ENCODE results near the gene NFYC.

DNA sequence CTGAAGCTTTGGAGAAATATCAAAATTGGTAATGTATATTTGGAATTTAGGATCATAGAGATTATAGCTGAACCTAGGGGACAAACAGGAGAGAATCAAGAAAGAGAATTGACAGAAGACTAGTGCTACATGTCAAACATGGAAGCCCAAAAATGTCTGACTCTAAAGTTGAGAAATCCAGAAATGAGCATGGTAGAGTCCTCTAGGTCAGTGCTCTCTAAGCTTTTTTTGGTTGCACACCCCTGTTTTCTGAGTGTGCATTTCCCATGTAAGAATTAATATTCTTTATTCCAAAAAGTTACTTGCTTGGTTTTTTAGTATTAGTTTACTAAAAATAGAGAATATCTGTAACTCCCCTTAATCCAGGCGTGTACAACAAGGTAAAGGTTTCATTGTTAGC lies 25.6 kb downstream of the NFYC start:
- TF ChIP-seq, protein P1, sequence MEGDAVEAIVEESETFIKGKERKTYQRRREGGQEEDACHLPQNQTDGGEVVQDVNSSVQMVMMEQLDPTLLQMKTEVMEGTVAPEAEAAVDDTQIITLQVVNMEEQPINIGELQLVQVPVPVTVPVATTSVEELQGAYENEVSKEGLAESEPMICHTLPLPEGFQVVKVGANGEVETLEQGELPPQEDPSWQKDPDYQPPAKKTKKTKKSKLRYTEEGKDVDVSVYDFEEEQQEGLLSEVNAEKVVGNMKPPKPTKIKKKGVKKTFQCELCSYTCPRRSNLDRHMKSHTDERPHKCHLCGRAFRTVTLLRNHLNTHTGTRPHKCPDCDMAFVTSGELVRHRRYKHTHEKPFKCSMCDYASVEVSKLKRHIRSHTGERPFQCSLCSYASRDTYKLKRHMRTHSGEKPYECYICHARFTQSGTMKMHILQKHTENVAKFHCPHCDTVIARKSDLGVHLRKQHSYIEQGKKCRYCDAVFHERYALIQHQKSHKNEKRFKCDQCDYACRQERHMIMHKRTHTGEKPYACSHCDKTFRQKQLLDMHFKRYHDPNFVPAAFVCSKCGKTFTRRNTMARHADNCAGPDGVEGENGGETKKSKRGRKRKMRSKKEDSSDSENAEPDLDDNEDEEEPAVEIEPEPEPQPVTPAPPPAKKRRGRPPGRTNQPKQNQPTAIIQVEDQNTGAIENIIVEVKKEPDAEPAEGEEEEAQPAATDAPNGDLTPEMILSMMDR (IDR thresholded peaks at IDR 0.05): no peak
- no peak for TF ChIP-seq EZH2 (IDR thresholded peaks at IDR 0.05)
